HFF-Myc (cell line): ENCODE results near the gene GJB4.

ENCODE experiments used
- DNase-seq: peaks from one replicate; pipeline ENCODE4 v3.0.0-alpha.2; 2011; ENCODE audit warnings: low read depth; ENCODE audit errors: extremely low read depth
- H3K4me3 ChIP-seq: replicated peaks from 2 replicates; pipeline ENCODE4 v1.5.1; 2011; ENCODE audit warnings: low read depth, mild to moderate bottlenecking, control low read depth, low read length
- CTCF ChIP-seq: IDR thresholded peaks from 2 replicates; pipeline ENCODE4 v1.5.1; 2012; ENCODE audit warnings: mild to moderate bottlenecking, low read depth, low read length, control low read depth; ENCODE audit errors: missing control alignments

Gene GJB4

GRCh38 chr1:34759503-34760357 lies at the start of gene GJB4:
Gene GJB4 (plus strand): TSS chr1:34759740. CDS start chr1:34761255, 1,515 bp downstream.
- no peak for TF ChIP-seq CTCF
- DNase-seq = no peak
- H3K4me3 ChIP-seq = no peak within 1 kb of the TSS

GRCh38 chr1:34710812-34711211 lies 48.7 kb upstream of the GJB4 start:
- no peak overlapping the region for H3K4me3 ChIP-seq
- no peak for DNase-seq
- TF ChIP-seq CTCF = no peak

- H3K4me3 ChIP-seq = no peak overlapping the region
- DNase-seq = no peak
- no peak for TF ChIP-seq CTCF
These were observed 48.1 kb upstream of the GJB4 start for GRCh38 chr1:34711485-34711884.

- no peak overlapping the region for H3K4me3 ChIP-seq
- no peak for TF ChIP-seq CTCF
- no peak for DNase-seq
These were observed 47.4 kb upstream of the GJB4 start for GRCh38 chr1:34712007-34712688.

- no peak for TF ChIP-seq CTCF
- H3K4me3 ChIP-seq = no peak overlapping the region
- DNase-seq = no peak
These were observed 46.1 kb upstream of the GJB4 start for GRCh38 chr1:34713443-34713842.

- H3K4me3 ChIP-seq = no peak overlapping the region
- no peak for DNase-seq
- no peak for TF ChIP-seq CTCF
These were observed 45.2 kb upstream of the GJB4 start for GRCh38 chr1:34714386-34714785.
